KMS-11 (cell line): ENCODE data around the gene ABHD2.
A peak's percentile ranks its signal among the peaks of the same experiment; 100 is the strongest.

Experiments used
- H2AFZ ChIP-seq: fragments of 200-600 bp; sonication (generic); 2 replicates; pipeline ENCODE4 v1.6.1; 2016; ENCODE audit warnings: antibody characterized with exemption, mixed run types, low read depth
- H3K27ac ChIP-seq: fragments of 200-600 bp; sonication (generic); 2 replicates; pipeline ENCODE4 v1.6.1; 2016; ENCODE audit warnings: mild to moderate bottlenecking, mixed run types
- H3K27me3 ChIP-seq: fragments of 200-600 bp; sonication (generic); 2 replicates; pipeline ENCODE4 v1.6.1; 2017; ENCODE audit warnings: mild to moderate bottlenecking, low read depth, mixed run types, moderate library complexity; ENCODE audit not compliant: insufficient read depth
- H3K36me3 ChIP-seq: fragments of 200-600 bp; sonication (generic); 2 replicates; pipeline ENCODE4 v1.6.1; 2017; ENCODE audit warnings: mild to moderate bottlenecking, mixed run types; ENCODE audit not compliant: insufficient read depth
- H3K4me1 ChIP-seq: fragments of 200-600 bp; sonication (generic); 2 replicates; pipeline ENCODE4 v1.6.1; 2016; ENCODE audit warnings: mild to moderate bottlenecking, low read depth, mixed run types; ENCODE audit not compliant: poor library complexity, severe bottlenecking
- H3K4me2 ChIP-seq: fragments of 200-600 bp; sonication (generic); 2 replicates; pipeline ENCODE4 v1.7.0; 2016; ENCODE audit warnings: mild to moderate bottlenecking, mixed run types
- H3K4me3 ChIP-seq: fragments of 200-600 bp; sonication (generic); IDR thresholded peaks from 2 replicates; pipeline ENCODE4 v1.6.1; 2017; ENCODE audit warnings: low read depth, low read length, mixed read lengths; ENCODE audit not compliant: insufficient read depth
- H3K79me2 ChIP-seq: fragments of 200-600 bp; sonication (generic); 2 replicates; pipeline ENCODE4 v1.6.1; 2016; ENCODE audit warnings: low read depth, mixed run types; ENCODE audit not compliant: insufficient read depth
- H3K9ac ChIP-seq: fragments of 200-600 bp; sonication (generic); 2 replicates; pipeline ENCODE4 v1.6.1; 2016; ENCODE audit warnings: mild to moderate bottlenecking, mixed run types
- H4K20me1 ChIP-seq: fragments of 200-600 bp; sonication (generic); 2 replicates; pipeline ENCODE4 v1.6.1; 2016; ENCODE audit warnings: mild to moderate bottlenecking, mixed run types; ENCODE audit not compliant: insufficient read depth
- CTCF ChIP-seq: fragments of 200-600 bp; sonication (generic); conservative IDR thresholded peaks from 2 replicates; pipeline ENCODE4 v1.6.1; 2017; ENCODE audit warnings: low read depth, mild to moderate bottlenecking, antibody characterized with exemption, low read length, moderate library complexity, mixed read lengths

The ABHD2 gene

GRCh38 chr15:89136818-89137772 is 48.8 kb downstream of the ABHD2 start:
- Histone ChIP-seq H4K20me1 (no peaks in the 10 kb centered on the region), H3K4me1 (peaks cover 7% of the 10 kb centered on the region), H3K27ac (no peak overlapping the region), H3K27me3 (no peaks in the 10 kb centered on the region), H3K4me2 (no peak overlapping the region), H3K9ac (no peak overlapping the region), H3K79me2 (no peaks in the 10 kb centered on the region), H3K4me3 (no peak overlapping the region), H3K36me3 (no peaks in the 10 kb centered on the region), H2AFZ (no peak overlapping the region)
- no peak for TF ChIP-seq CTCF

DNA sequence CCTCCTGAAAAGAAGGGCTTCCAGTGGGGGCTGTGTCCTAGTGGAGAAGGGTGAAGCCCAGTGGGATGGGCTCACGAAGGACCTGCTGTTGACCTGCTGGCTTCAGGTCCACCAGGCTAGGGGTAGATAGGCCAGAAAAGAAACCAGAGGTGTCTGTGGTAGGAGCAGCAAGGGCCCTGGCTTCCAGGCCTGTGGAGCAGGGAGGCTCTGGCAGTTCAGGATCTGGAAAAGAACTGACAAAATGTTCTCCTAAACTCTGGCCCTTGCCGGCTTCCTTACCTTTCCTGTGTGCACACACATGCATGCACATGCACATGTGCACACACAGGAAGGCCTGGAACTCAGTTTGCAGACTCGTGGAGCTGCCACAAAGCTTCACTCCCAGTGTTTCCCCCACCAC is 49.7 kb downstream of the ABHD2 start:
- Histone ChIP-seq H3K4me1 (peaks cover 7% of the 10 kb centered on the region), H3K27ac (no peak overlapping the region), H2AFZ (no peak overlapping the region), H3K27me3 (no peaks in the 10 kb centered on the region), H3K4me2 (no peak overlapping the region), H3K79me2 (no peaks in the 10 kb centered on the region), H3K36me3 (no peaks in the 10 kb centered on the region), H4K20me1 (no peaks in the 10 kb centered on the region), H3K4me3 (no peak overlapping the region), H3K9ac (no peak overlapping the region)
- no peak for TF ChIP-seq CTCF

GRCh38 chr15:89138999-89139612 is 50.9 kb downstream of the ABHD2 start:
- Histone ChIP-seq H2AFZ (no peak overlapping the region), H4K20me1 (no peaks in the 10 kb centered on the region), H3K27me3 (no peaks in the 10 kb centered on the region), H3K4me1 (peaks cover 7% of the 10 kb centered on the region), H3K27ac (no peak overlapping the region), H3K9ac (no peak overlapping the region), H3K36me3 (no peaks in the 10 kb centered on the region), H3K79me2 (no peaks in the 10 kb centered on the region), H3K4me2 (no peak overlapping the region), H3K4me3 (no peak overlapping the region)
- TF ChIP-seq CTCF: no peak

DNA sequence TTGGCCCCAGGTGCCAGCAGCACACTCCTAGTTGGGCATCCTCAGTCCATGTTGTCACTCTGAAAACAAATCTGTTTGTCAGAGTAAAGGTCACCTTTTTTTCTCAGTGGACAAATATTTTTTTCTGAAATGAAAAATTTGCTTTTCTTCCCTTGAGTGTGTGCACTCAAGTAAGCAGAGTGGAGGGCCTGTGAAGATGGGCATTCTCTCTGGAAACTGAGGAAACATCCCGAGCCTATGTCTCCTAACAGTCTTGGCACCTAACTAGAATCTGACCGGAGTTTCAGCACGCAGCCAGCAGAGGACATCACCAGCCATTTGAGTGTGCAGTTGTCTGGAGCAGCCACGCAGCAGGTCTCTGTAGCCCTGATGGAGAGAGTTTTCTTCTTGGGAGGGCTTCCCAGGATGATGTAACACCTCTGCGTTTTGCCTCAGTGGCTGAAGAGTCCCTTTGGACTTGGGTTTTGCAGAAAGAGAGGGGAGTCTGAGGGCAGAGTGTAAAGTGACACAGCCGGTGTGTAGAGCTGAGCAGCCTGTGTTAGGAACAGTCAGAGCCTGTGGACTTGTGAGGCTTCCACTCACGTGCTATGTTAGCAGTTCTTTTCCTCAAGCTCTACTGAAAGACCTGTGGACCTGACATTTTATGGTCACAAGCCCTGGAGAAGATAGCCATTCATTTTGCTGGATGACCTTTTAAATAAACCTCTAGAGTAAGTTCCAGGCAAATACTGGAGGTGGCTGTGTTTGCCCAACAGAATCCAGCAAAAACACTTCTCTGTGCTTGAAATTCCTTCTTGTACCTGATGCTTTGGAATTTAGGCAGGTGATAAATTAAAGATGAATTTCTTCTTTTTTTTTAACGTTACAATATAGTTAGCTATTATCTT is 51.6 kb downstream of the ABHD2 start:
- Histone ChIP-seq H3K27ac (no peak overlapping the region), H3K27me3 (no peaks in the 10 kb centered on the region), H3K4me2 (peak overlapping the region; percentile 17; the same call in 1 of the 2 replicates), H2AFZ (no peak overlapping the region), H3K79me2 (no peaks in the 10 kb centered on the region), H3K9ac (no peak overlapping the region), H3K4me1 (peaks cover 7% of the 10 kb centered on the region), H3K36me3 (no peaks in the 10 kb centered on the region), H4K20me1 (no peaks in the 10 kb centered on the region), H3K4me3 (no peak overlapping the region)
- no peak for TF ChIP-seq CTCF
